NCI-H146 treated with DMSO at 0.1 percent for 48 hours (cell line): ENCODE measurements around the gene PHKB.
"Not testable (repeated sequence)": the region's sequence is repeated elsewhere in the genome, so short reads cannot be mapped to it uniquely, and the experiment has no call there.

ENCODE experiments used
- DNase-seq: peaks from one replicate; lab custom pipeline; 2025; ENCODE audit not compliant: unreplicated experiment; lab: John Stamatoyannopoulos, UW

Gene PHKB

DNA sequence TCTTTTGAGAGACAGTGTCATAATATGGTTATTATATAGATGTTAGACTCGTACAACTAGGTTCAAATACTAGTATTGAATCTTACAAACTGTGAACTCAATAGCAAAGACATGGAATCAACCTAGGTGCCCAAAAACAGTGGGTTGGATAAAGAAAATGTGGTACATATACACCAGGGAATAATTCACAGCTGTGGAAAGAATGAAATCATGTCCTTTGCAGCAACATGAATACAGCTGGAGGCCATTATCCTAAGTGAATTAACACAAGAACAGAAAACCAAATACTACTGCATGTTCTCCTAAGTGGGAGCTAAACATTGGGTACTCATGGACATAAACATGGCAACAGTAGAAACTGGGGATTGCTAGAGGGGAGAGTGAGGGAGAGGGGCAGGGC, 8.1 kb downstream of the PHKB start:
- no peak for DNase-seq

GRCh38 chr16:47470211-47470610, 9.1 kb downstream of the PHKB start:
- DNase-seq, result no peak

DNA sequence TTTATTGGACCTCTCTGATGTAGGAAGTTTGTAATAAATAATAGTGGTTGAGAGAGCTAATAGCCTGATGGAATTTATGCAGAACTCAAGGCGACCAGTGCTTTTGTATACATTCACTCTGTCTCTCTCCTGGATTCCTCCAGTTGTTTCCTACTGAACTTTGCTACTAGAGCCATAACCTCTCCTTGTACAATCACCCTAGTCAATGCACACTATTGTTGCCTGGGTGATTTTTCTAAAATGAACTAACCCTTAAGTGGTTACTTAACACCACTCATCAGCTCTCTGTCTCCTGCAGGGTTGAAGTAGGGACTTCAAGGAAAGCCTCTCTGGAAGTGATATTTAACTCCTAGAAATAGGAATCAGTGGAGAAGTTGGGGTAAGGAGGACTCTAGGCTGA, 9.7 kb downstream of the PHKB start:
- DNase-seq, result no peak

DNA sequence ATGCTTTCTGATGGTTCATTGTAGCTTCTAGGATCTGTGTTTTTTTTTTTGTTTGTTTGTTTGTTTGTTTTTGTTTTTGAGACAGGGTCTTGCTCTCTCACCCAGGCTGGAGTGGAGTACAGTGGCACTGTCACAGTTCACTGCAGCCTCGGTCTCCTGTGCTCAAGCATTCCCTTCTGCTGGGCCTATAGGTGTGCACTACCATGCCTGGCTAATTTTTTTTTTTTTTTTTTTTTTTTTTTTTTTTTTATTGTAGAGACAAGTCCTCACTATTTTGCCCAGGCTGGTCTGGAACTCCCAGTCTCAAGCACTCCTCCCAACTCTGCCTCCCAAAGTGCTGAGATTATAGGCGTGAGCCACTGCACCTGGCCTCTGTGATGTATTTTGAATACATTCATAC, 11.9 kb downstream of the PHKB start:
- DNase-seq, result not testable (repeated sequence)

DNA sequence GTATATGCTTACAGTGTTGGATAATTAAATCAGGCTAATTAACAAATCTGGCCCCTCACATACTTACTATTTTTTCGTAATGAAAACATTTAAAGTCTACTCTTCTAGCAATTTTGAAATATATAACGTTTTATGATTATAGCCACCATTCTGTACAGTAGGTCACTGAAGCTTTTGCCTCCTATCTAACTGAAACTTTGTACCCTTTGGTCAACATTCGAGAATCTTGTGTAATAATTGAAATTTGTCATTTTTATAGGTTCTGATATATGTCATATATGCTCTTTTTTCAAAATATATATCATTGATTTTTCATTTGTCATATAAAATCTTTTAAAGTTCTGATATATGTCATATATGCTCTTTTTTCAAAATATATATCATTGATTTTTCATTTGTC, 12.7 kb downstream of the PHKB start:
- DNase-seq, result no peak

GRCh38 chr16:47475786-47476185, 14.7 kb downstream of the PHKB start:
- no peak for DNase-seq

DNA sequence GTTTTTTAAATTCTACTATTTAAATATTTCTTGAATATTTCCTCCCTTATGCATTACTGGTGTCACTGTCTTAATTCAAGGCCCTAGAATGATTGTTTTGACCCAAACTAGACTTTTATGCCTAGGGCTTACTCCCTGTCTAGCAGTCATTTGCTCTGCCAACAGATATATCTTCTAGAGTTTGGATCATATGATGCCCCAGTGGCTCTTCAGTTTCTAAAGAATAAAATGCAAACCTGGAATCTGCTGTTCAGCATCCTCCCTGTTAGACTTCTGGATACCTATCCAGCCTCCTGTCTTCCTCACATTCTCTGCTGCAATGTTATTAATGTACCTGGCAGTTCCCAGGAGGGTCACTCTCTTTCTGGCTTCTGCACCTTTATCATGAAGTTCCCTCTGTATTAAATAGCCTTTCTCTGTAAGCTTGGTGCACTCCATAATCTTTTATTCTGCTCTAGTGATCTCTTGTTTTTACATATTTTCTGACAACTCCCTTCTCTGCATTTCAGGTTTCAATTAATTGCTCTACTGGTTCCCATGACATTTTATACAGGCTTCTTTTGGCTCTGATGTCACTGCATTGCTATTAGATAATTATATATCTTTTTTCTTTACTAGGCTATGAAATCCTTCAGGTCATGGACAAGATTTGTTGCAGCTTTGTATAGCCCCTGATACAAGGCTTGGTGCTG, 15.7 kb downstream of the PHKB start:
- no peak for DNase-seq

- no peak for DNase-seq
Measured at GRCh38 chr16:47477679-47478078, 16.5 kb downstream of the PHKB start.

DNA sequence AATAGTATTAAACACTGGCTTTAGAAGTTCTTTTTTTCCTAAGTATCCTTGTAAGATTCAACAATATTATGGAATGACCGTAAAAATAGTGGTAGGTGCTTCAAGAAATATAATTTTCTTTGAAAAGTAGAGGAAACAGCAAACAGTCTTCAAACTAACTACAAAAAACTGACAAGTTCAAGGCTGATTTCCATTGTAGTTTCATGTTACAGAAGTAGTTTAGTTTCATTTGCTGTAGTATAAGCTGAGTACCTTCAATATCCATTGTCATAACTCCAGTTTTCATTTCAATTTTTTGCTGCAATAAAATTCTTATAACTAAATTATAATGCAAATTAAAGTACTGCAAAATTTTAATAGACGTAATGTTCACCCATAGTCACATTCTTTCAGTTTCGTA, 19.3 kb downstream of the PHKB start:
- DNase-seq, result no peak

DNA sequence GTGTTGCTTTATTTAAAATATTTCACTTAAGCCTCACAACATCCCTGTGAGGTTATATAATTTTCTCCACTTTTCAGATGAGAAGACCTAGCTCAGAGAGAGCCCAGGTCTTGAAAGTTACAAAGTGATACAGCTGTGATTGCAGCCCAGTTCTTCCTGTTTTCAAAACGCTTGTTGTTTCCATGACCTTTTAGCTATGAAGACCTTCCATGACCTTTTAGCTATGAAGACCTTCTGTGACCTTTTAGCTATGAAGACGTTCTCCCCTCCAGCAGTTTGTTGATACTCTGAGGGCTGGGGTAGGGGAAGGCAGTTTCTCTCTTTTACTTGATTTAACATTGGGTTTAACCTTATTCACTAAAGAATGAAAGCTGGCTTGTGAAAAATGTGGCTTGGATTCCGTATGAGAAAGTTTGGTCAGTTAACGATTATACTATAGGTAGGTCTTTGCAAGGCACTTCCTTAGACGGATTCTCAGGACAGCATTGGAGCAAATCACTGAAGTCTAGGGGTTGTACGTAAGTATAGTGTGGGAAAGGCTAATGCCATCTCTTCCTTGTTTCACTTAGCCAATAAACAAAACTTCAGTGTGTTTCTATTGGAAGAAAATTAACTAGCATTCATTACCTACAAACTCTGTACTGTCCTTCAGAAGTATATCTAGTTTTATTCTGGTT, 20.7 kb downstream of the PHKB start:
- DNase-seq, result no peak

DNA sequence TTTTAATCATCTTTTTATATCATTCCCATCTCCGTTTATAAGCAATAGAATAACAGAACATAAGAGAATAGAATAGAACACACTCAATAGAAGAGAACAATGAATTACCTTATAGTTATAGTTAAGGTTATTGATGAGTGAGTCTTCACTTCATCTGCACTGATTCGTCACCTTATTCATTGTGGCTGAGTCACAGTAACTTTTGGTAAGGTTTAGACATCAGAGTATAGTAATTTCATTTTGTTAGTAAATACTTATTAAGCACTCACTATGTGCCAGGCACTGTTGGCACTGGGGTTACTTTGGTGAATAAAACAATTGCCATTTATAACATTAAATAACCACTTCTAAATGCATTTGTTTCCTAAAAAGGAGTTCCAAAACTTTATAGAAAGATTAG, 22.5 kb downstream of the PHKB start:
- no peak for DNase-seq

GRCh38 chr16:47486856-47487255, 25.7 kb downstream of the PHKB start:
- no peak for DNase-seq

DNA sequence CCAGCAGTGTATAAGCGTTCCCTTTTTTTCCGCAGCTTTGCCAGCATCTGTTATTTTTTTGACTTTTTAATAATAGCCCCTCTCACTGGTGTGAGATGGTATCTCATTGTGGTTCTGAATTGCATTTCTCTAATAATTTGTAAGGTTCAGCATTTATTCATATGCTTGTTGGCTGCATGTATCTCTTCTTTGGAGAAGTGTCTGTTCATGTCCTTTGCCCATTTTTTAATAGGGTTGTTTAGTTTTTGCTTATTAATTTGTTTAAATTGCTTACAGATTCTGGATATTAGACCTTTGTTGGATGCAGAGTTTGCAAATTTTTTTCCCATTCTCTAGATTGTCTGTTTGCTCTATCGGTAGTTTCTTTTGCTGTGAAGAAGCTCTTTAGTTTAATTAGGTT, 26.9 kb downstream of the PHKB start:
- DNase-seq, result no peak

GRCh38 chr16:47490471-47490870, 29.3 kb downstream of the PHKB start:
- no peak for DNase-seq

- DNase-seq, result no peak
Measured at GRCh38 chr16:47492036-47492427, 30.9 kb downstream of the PHKB start.

DNA sequence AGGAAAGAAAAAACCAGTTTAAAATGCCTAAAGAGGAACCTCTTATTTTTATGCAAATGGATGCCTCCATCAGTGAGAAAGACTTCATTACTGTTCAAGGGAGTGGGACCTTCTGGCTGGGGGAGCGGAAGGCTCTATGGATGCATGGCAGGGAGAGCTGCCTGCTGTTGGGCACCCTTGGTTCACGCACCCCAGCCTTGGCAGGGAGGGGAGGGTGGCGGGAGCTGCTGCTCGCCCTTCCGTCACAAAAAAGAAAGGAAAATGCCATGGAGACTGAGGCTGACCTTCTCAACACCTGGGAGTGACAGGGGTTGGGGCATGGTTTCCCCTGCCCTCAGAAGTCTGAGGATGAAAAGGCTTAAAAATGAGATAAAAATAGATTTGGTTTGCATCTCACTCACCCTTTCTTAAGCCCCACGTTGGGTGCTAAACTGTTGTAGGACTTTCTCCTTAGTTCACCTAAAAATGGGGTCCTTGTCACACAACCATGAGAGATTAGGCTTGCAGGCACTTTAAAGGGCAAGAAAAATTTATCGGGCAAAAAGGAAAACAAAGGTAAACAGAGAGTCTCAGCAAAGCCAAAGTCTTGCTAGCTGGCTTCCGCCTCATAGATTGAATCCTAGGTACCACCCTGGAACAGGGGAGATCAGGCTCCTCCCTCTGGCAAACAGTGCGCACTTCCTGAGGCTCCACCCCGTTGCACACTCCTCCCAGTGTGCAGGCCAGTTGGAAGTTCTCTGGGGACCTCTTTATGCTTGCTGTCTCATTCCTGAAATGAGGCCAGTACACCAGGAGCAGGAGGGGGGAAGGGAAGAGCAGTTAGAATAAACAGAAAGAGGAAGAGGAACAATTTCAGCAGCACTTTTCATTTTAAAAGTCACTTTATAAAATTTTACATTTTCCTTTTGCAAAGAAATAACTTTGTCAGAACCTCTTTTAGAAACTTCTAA, 31.6 kb downstream of the PHKB start:
- DNase-seq, result no peak

GRCh38 chr16:47493381-47494337, 32.5 kb downstream of the PHKB start:
- no peak for DNase-seq

DNA sequence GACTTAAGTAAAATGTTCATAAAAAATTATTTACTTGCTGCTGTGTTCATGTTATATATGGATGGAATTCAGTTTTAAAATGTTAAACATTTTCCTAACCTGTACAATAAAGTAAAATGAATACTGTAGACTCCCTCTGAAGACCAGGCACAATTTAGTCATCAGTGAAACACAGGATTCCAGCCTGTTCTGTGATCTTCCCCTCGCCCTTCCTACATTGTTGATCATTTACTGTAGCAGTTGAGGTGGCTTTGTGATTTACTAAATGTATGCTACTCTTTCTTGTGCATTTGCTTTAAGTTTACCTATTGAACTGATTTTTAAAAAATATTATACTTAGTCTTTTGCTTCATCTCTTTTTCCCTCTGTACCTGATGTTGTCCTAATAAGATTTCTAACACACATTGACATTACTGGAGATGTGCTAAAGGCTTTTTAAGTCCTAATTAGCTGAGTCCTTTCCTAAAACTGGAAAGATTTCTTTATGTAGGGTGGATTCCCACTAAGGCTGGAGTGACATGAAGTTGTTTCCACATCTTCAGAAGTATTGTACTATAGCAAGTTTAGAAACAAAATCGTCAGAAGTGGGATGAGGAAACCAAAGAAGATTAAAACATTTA, 38.1 kb downstream of the PHKB start:
- DNase-seq, result no peak

- no peak for DNase-seq
Measured at GRCh38 chr16:47499700-47500264, 38.7 kb downstream of the PHKB start.

DNA sequence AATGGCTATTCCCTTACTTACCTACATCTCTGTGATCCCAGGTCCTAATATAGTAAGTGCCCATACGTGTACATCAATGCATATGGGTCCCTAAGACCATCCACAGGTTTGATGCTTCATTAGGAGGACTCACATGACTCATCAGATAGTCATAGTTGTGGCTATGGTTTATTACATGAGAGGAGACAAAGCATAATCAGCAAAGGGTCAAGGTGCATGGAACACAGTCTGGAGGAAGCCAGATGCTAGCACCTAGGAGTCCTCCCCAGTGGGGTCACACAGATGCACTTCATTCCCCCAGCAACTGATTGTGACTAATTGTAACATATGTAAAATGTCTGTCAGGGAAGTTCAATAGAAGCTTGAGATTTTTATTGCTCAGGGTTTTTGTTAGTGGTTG, 42.8 kb downstream of the PHKB start:
- DNase-seq, result no peak
